ENCODE results near the gene MRPL44.

MRPL44 gene

GRCh38 chr2:224009605-224010315 lies 52.5 kb downstream of the MRPL44 start:
- no peak for ATAC-seq

DNA sequence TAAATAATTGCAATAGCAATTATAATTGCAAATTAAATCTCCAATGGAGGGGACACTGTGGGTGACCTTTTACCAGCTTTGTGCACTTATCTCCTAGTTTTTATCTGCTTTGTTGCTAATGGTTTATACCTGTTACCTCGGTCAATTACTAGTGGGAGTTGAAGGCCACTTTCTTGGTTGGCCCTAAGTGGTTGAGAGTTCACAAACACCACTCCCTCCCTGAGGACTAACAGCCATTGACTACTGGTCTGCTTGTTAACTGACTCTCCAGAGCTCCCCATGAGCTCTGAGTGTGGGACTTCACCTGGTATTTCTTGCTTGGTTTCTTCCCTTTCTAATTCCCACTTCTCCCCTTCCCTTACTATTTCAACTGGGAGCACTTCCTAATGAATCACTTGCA lies 54.6 kb downstream of the MRPL44 start:
- no peak for DNase-seq
- no peak for ATAC-seq

More at GRCh38 chr2:224009605-224010315, 52.5 kb downstream of the MRPL44 start:
- no peak for DNase-seq

DNA sequence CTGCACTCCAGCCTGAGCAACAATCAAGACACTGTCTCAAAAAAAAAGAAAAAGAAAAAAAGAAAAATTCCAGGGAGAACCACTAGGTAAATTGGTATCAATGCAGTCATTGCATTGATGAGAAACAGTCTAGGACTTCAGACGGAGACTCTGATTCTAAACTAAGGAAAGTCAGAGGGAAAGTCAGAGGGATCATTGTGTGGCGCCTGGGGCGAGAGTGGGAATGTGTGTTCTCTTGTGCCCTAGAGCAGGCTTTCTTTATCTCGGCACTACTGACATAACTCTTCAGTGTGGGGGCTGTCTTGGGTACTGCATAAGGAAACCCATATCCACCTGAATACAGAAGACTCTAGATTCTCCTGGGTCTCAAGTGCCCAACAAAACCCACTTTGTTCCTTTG lies 57.1 kb downstream of the MRPL44 start:
- ATAC-seq (no peak), DNase-seq (no peak)

GRCh38 chr2:224016963-224017362 lies 59.7 kb downstream of the MRPL44 start:
- no peak for ATAC-seq
- no peak for DNase-seq
